NT2/D1 (cell line): ENCODE results near the gene DOCK8.

Source experiments
- SUZ12 ChIP-seq: IDR thresholded peaks from 2 replicates; pipeline ENCODE4 v1.6.1; 2011; ENCODE audit not compliant: insufficient read length, insufficient read depth; ENCODE audit errors: extremely low read depth
- YY1 ChIP-seq: IDR thresholded peaks from 2 replicates; pipeline ENCODE4 v1.6.1; 2011; ENCODE audit not compliant: insufficient read length, insufficient read depth
- ZNF274 ChIP-seq: IDR thresholded peaks from 2 replicates; pipeline ENCODE4 v1.6.1; 2011; ENCODE audit warnings: mild to moderate bottlenecking, low read depth, low read length

- TF ChIP-seq YY1 (no peak), ZNF274 (no peak), SUZ12 (no peak)
These were observed 272.8 kb downstream of the DOCK8 start for GRCh38 chr9:487429-487828.
